HepG2 (cell line): ENCODE results near the gene ZDHHC13. TPM values are rescaled to one million over a fixed set of nuclear protein-coding genes. Genes with fewer than 3 reads are reported as not detected.

Experiments
- ATAC-seq: fragments of 200-7000 bp; cut with Tn5 transposase; 3 replicates; pipeline ENCODE4 v1.9.1; 2020; ENCODE audit warnings: mild to moderate bottlenecking, moderate library complexity
- BruUV-seq: library from RNA; stranded (reverse); fragments of 400-500 nt; replicated peaks from 2 replicates; lab custom pipeline; 2021; lab: Mats Ljungman, UMichigan
- CTCF ChIA-PET: fragments of 300-600 bp; formaldehyde crosslinking; extraction: SDS; loops from one replicate; lab custom pipeline; 2021; ENCODE audit warnings: low total read pairs, inconsistent platforms, low intra/inter-chr PET ratio; lab: Yijun Ruan, JAX
- POLR2A ChIA-PET: fragments of 350-600 bp; sonication (Branson Sonifier 250); formaldehyde crosslinking; loops from one replicate; lab custom pipeline; 2020; ENCODE audit warnings: antibody characterized with exemption, inconsistent platforms; lab: Yijun Ruan, JAX
- DNase-seq: peaks from one replicate; pipeline ENCODE4 v3.0.0-alpha.2; 2015; ENCODE audit warnings: low spot score
- FAIRE-seq: peaks from 3 replicates; lab custom pipeline; 2011; peaks lifted over from hg19 to GRCh38; lab: Jason Lieb, UNC
- H2AFZ ChIP-seq: one replicate; pipeline ENCODE4 v1.6.1; 2011; ENCODE audit warnings: low read length, inconsistent platforms
- H3K27ac ChIP-seq: fragments of 300-600 bp; 3 replicates; pipeline ENCODE4 v1.8.0; 2011; ENCODE audit warnings: mixed run types, mild to moderate bottlenecking, mixed read lengths, low read length, inconsistent platforms; ENCODE audit not compliant: insufficient read depth; ENCODE audit errors: extremely low read length
- H3K27me3 ChIP-seq, 2 experiments: fragments of 200-600 bp in 1 of 2; 2 replicates in 1 of 2; 3 replicates in 1 of 2; pipeline versions ENCODE4 v1.6.0 to v1.8.0; 2011; ENCODE audit warnings: low read length in 2 of 2, mild to moderate bottlenecking in 2 of 2, moderate library complexity in 2 of 2, inconsistent platforms in 1 of 2; ENCODE audit not compliant: insufficient read depth in 2 of 2, control insufficient read depth in 1 of 2
- H3K36me3 ChIP-seq, 2 experiments: fragments of 200-600 bp in 1 of 2; replicated peaks in 1 of 2; 2 replicates in 1 of 2; 3 replicates in 1 of 2; pipeline versions ENCODE4 v1.5.1 to v1.8.0; 2011; ENCODE audit warnings: low read length in 2 of 2, inconsistent platforms in 1 of 2; ENCODE audit not compliant: insufficient read depth in 2 of 2, control insufficient read depth in 1 of 2
- H3K4me1 ChIP-seq: 2 replicates; pipeline ENCODE4 v1.5.1; 2012; ENCODE audit warnings: low read length, inconsistent platforms; ENCODE audit not compliant: insufficient read depth
- H3K4me2 ChIP-seq: 2 replicates; pipeline ENCODE4 v1.6.0; 2011; ENCODE audit warnings: low read depth, low read length, inconsistent platforms
- H3K4me3 ChIP-seq, 3 experiments: fragments of 200-600 bp in 1 of 3; sonication (generic), shearing (Covaris generic) in 1 of 3; replicated peaks in 1 of 3; 2 replicates each; pipeline ENCODE4 v1.5.1; 2011 to 2016; ENCODE audit warnings: low read length in 3 of 3, inconsistent platforms in 2 of 3, low read depth in 2 of 3, mild to moderate bottlenecking in 2 of 3, control low read depth in 1 of 3, mixed read lengths in 1 of 3; ENCODE audit not compliant: insufficient read depth in 1 of 3
- H3K79me2 ChIP-seq: one replicate; pipeline ENCODE4 v1.6.1; 2011; ENCODE audit warnings: low read length, inconsistent platforms; ENCODE audit not compliant: insufficient read depth
- H3K9ac ChIP-seq: 2 replicates; pipeline ENCODE4 v1.6.0; 2011; ENCODE audit warnings: mild to moderate bottlenecking, low read depth, low read length, inconsistent platforms; ENCODE audit not compliant: insufficient read depth
- H3K9me3 ChIP-seq: 2 replicates; pipeline ENCODE4 v1.5.1; 2012; ENCODE audit warnings: mild to moderate bottlenecking, low read length
- H4K20me1 ChIP-seq: 2 replicates; pipeline ENCODE4 v1.6.0; 2011; ENCODE audit warnings: inconsistent platforms, mild to moderate bottlenecking, low read length, moderate library complexity; ENCODE audit not compliant: insufficient read depth
- CAMTA2 ChIP-seq: sonication (generic); formaldehyde crosslinking; IDR thresholded peaks from 2 replicates; pipeline ENCODE4 v1.4.0; 2020; ENCODE audit warnings: mild to moderate bottlenecking, missing genetic modification reagents, borderline replicate concordance
- CHD4 ChIP-seq: fragments of 200-600 bp; sonication (generic); IDR thresholded peaks from 2 replicates; pipeline ENCODE4 v1.7.0; 2017; ENCODE audit warnings: mild to moderate bottlenecking, low read length, borderline replicate concordance
- FOXO1 ChIP-seq: sonication (generic); formaldehyde crosslinking; IDR thresholded peaks from 2 replicates; pipeline ENCODE4 v1.4.0; 2020; ENCODE audit warnings: missing genetic modification reagents
- HOXA7 ChIP-seq: sonication (generic); formaldehyde crosslinking; IDR thresholded peaks from 2 replicates; pipeline ENCODE4 v1.8.1; 2022; ENCODE audit warnings: mild to moderate bottlenecking, missing genetic modification reagents, moderate library complexity
- ISX ChIP-seq: sonication (generic); formaldehyde crosslinking; conservative IDR thresholded peaks from 2 replicates; pipeline ENCODE4 v1.5.0; 2020; ENCODE audit warnings: missing genetic modification reagents
- NR1H2 ChIP-seq: sonication (generic); formaldehyde crosslinking; IDR thresholded peaks from 2 replicates; pipeline ENCODE4 v1.8.1; 2022; ENCODE audit warnings: low read depth, missing genetic modification reagents, borderline replicate concordance
- NR2F1 ChIP-seq, 2 experiments: fragments of 450-650 bp in 1 of 2; formaldehyde crosslinking in 1 of 2; IDR thresholded peaks; 2 replicates each; pipeline versions ENCODE4 v1.5.0 to v1.6.1; 2016 to 2020; ENCODE audit warnings: mild to moderate bottlenecking in 1 of 2, missing compliant biosample characterization in 1 of 2, missing genetic modification reagents in 1 of 2, moderate library complexity in 1 of 2
- PHF5A ChIP-seq: IDR thresholded peaks from one replicate; pipeline ENCODE4 v1.6.1; 2018; ENCODE audit warnings: low read depth, missing genetic modification reagents; ENCODE audit not compliant: unreplicated experiment
- SETDB1 ChIP-seq: sonication (generic); formaldehyde crosslinking; IDR thresholded peaks from 2 replicates; pipeline ENCODE4 v1.5.1; 2020; ENCODE audit warnings: missing genetic modification reagents, mild to moderate bottlenecking, borderline replicate concordance
- ZNF180 ChIP-seq: sonication (generic); formaldehyde crosslinking; IDR thresholded peaks from 2 replicates; pipeline ENCODE4 v1.4.0; 2020; ENCODE audit warnings: low read depth, missing genetic modification reagents, borderline replicate concordance
- ZNF234 ChIP-seq: sonication (generic); formaldehyde crosslinking; conservative IDR thresholded peaks from 2 replicates; pipeline ENCODE4 v1.5.1; 2020; ENCODE audit warnings: mild to moderate bottlenecking, missing genetic modification reagents
- ZNF280D ChIP-seq: sonication (generic); formaldehyde crosslinking; IDR thresholded peaks from 2 replicates; pipeline ENCODE4 v1.5.1; 2020; ENCODE audit warnings: mild to moderate bottlenecking, missing genetic modification reagents
- ZNF547 ChIP-seq: sonication (generic); formaldehyde crosslinking; IDR thresholded peaks from 2 replicates; pipeline ENCODE4 v1.5.1; 2020; ENCODE audit warnings: mild to moderate bottlenecking, missing genetic modification reagents
- ZNF574 ChIP-seq: sonication (generic); formaldehyde crosslinking; IDR thresholded peaks from 2 replicates; pipeline ENCODE4 v1.4.0; 2020; ENCODE audit warnings: missing genetic modification reagents
- ZSCAN9 ChIP-seq: IDR thresholded peaks from 2 replicates; pipeline ENCODE4 v1.6.1; 2016; ENCODE audit warnings: borderline replicate concordance
- WGBS: methylation state at CpG from one replicate; pipeline ENCODE4 v1.1.6; 2017; ENCODE audit warnings: low lambda C conversion rate; 5-methylcytosine and 5-hydroxymethylcytosine counted together
- in situ Hi-C: cut with HindIII; loops from 2 replicates; pipeline ENCODE4 v1.10.0; 2017; ENCODE audit warnings: low pct_unique_long_range_greater_than_20kb; ENCODE audit not compliant: extremely low pct_ligation_motif_present
- intact Hi-C: fragments of 100-400 bp; cut with micrococcal nuclease; formaldehyde crosslinking; loops from one replicate; pipeline ENCODE4 v1.10.0; 2022; ENCODE audit not compliant: unreplicated experiment
- polyA plus RNA-seq, 8 experiments: library from polyadenylated mRNA; depleted of rRNA in 3 of 8; stranded (reverse) in 7 of 8; unstranded in 1 of 8; fragments of >200 nt; fragmentation: Illumina TruSeq in 4 of 8; extraction: Trizol in 4 of 8; gene quantifications; 2 replicates each; pipeline versions ENCODE4 v1.2.1 to v1.2.3, GENCODE V29; 2011 to 2016; ENCODE audit warnings: low read depth in 4 of 8, missing spikeins in 1 of 8, mixed read lengths in 1 of 8; ENCODE audit not compliant: insufficient read depth in 1 of 8
- total RNA-seq, 5 experiments: library from RNA; depleted of rRNA; stranded (reverse); fragments of >200 nt; fragmentation: Illumina TruSeq; extraction: Trizol; gene quantifications; 2 replicates each; pipeline ENCODE4 v1.2.3, GENCODE V29; 2016; ENCODE audit warnings: low read depth in 1 of 5
- TF ChIP-seq, protein P1 (sequence below): sonication (generic); formaldehyde crosslinking; IDR thresholded peaks from 2 replicates; pipeline ENCODE4 v1.8.0; 2022; ENCODE audit warnings: mild to moderate bottlenecking, missing genetic modification reagents

Gene ZDHHC13
- total and polyA plus RNA-seq, 2 of the 13 experiments (the other 11 are each of a cell fraction or from before 2014, with no cell fraction given), result 10.9 to 11.8 TPM

GRCh38 chr11:19185516-19186052 lies 68.6 kb downstream of the ZDHHC13 start:
- Histone ChIP-seq H3K4me3 (no peak overlapping the region), H3K9me3 (no peaks in the 10 kb centered on the region), H3K4me1 (0 out of 2 replicates have a peak, but pooled peaks cover 10% of the 10 kb centered on the region), H4K20me1 (no peaks in the 10 kb centered on the region), H3K4me2 (no peak overlapping the region), H3K27ac (no peak overlapping the region), H2AFZ (no peak overlapping the region), H3K79me2 (no peaks in the 10 kb centered on the region), H3K36me3 (no peaks in the 10 kb centered on the region), H3K27me3 (peaks cover 0 to 2% of the 10 kb centered on the region in 2 experiments; a peak in 1 of 5 replicates), H3K9ac (no peak overlapping the region)
- intact Hi-C loops, result no loop called here
- ChIA-PET CTCF (no interaction called here), POLR2A (no interaction called here)
- no peak for ATAC-seq
- BruUV-seq, result no TSS peak
- no peak for FAIRE-seq
- TF ChIP-seq PHF5A (CRISPR knock-in tag) (no peak), ZNF234 (CRISPR knock-in tag) (no peak), NR2F1 (CRISPR knock-in tag; IDR thresholded peaks at IDR 0.05) (no peak), NR1H2 (CRISPR knock-in tag) (no peak), ZNF280D (CRISPR knock-in tag) (no peak), ISX (CRISPR knock-in tag) (no peak), HOXA7 (CRISPR knock-in tag) (no peak), FOXO1 (CRISPR knock-in tag) (no peak), SETDB1 (CRISPR knock-in tag) (no peak), CAMTA2 (CRISPR knock-in tag) (no peak), ZNF574 (CRISPR knock-in tag) (no peak), ZNF180 (CRISPR knock-in tag) (no peak), ZNF547 (CRISPR knock-in tag) (no peak), CHD4 (no peak), ZSCAN9 (CRISPR knock-in tag) (no peak)
- TF ChIP-seq, protein P1, sequence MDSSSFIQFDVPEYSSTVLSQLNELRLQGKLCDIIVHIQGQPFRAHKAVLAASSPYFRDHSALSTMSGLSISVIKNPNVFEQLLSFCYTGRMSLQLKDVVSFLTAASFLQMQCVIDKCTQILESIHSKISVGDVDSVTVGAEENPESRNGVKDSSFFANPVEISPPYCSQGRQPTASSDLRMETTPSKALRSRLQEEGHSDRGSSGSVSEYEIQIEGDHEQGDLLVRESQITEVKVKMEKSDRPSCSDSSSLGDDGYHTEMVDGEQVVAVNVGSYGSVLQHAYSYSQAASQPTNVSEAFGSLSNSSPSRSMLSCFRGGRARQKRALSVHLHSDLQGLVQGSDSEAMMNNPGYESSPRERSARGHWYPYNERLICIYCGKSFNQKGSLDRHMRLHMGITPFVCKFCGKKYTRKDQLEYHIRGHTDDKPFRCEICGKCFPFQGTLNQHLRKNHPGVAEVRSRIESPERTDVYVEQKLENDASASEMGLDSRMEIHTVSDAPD (CRISPR knock-in tag), result no peak
- no peak for DNase-seq
- WGBS, result 17% methylated on average over 6 of the region's 6 CpGs
- in situ Hi-C loops, result no loop called here
